ENCODE measurements around the gene CCM2. TPM values are rescaled to one million over a fixed set of nuclear protein-coding genes. Genes with fewer than 3 reads are reported as not detected.

The CCM2 gene
- total RNA-seq, 2 experiments from 2014 or later: 72.3 to 77.5 TPM

DNA sequence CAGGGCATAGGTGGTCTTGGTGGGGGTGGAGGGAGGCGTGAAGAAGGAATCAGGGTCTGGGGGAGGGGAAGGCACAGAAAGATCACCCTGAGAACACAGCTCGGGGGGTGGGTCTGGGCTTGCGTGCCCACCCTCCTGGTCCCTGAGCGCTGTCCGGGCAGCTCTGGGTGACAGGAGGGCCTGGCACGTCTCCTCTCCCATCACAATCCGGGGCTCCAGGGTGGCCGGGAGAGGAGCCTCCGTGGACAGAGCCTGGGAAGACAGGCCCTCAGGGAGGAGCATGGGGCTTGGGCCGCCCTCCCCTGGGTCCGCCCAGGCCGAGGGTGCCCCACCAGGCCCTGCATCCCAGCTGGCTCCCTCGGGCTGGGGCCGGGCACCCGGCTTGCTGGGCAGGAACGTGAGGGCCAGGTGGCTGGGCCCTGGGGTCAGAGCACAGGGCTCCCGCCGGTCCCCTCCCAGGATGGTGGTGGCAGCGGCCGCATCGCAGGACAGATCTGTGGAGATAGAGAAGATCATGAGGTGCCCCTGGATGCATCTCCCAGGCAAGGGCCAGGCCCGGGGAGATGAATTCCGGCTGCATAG is 85.7 kb downstream of the CCM2 start:
- Mint-ChIP-seq H3K4me3 (no peak overlapping the region), H3K27ac (no peak overlapping the region), H3K4me1 (ENCODE audit: low read depth) (peaks cover 8% of the 10 kb centered on the region), H3K9me3 (no peaks in the 10 kb centered on the region), H3K27me3 (peaks cover 5% of the 10 kb centered on the region), H3K36me3 (ENCODE audit: low read depth) (no peaks in the 10 kb centered on the region)
- TF ChIP-seq, protein P1, sequence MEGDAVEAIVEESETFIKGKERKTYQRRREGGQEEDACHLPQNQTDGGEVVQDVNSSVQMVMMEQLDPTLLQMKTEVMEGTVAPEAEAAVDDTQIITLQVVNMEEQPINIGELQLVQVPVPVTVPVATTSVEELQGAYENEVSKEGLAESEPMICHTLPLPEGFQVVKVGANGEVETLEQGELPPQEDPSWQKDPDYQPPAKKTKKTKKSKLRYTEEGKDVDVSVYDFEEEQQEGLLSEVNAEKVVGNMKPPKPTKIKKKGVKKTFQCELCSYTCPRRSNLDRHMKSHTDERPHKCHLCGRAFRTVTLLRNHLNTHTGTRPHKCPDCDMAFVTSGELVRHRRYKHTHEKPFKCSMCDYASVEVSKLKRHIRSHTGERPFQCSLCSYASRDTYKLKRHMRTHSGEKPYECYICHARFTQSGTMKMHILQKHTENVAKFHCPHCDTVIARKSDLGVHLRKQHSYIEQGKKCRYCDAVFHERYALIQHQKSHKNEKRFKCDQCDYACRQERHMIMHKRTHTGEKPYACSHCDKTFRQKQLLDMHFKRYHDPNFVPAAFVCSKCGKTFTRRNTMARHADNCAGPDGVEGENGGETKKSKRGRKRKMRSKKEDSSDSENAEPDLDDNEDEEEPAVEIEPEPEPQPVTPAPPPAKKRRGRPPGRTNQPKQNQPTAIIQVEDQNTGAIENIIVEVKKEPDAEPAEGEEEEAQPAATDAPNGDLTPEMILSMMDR (IDR thresholded peaks at IDR 0.05): no peak
- ATAC-seq (no peak), DNase-seq (no peak)
- intact Hi-C loops (cut with micrococcal nuclease): no loop called here
- POLR2A ChIA-PET: interaction anchor here (1.2 kb wide), 2 partner anchors 14 to 59 kb away, joined by 3 read pairs; no protein-coding TSS in a partner anchor
- CTCF ChIA-PET: interaction anchor here (1.0 to 1.2 kb wide), 2 partner anchors 50 to 71 kb away, joined by 3 to 4 read pairs; no protein-coding TSS in a partner anchor

DNA sequence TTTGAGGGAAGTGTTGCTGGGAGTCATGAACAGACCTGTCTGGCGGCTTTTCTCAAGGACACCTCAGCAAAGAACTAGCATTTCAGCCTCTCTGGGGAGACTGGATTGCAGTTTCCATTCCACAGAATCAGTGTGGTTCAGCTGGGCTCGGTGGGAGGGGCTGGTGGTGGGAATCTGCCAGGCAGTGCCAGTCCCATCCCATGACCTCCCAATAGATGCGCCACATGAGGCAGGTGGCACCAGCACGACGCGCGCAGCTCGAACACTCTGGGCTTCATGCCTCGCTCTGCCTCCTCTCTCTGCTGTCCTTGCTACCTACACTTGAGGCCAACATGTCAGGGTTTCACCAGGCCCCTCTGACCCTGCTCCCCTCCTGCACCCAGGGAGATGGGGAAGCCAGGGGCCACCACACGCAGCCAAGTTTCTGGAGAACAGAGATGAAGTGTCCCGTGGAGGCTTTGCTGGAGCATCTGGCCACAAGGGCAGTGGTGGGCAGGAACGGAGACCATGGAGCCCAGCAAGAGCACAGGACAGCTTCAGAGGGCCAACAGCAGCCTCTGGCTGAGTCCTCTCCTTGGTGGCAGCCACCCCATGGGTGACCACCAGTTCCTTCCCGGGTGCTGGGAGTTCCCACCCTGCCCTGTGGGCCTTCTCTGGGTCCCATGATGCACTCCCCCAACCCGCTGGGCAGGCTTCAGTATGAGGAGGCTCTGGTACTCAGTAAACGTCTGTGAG is 86.5 kb downstream of the CCM2 start:
- Mint-ChIP-seq H3K4me1 (ENCODE audit: low read depth) (peaks cover 8% of the 10 kb centered on the region), H3K27ac (no peak overlapping the region), H3K9me3 (no peaks in the 10 kb centered on the region), H3K4me3 (no peak overlapping the region), H3K27me3 (peaks cover 5% of the 10 kb centered on the region), H3K36me3 (ENCODE audit: low read depth) (no peaks in the 10 kb centered on the region)
- DNase-seq (no peak), ATAC-seq (no peak)
- CTCF ChIA-PET: interaction anchor here (1.0 kb wide), 2 partner anchors 14 to 67 kb away, joined by 3 read pairs; no protein-coding TSS in a partner anchor
- intact Hi-C loops (cut with micrococcal nuclease): no loop called here
- POLR2A ChIA-PET: interaction anchor here (0.6 to 1.5 kb wide), 4 partner anchors 60 to 282 kb away, joined by 3 to 6 read pairs (median 4); partner anchors contain the start of gene MYO1G
- TF ChIP-seq, protein P1 (IDR thresholded peaks at IDR 0.05): no peak

DNA sequence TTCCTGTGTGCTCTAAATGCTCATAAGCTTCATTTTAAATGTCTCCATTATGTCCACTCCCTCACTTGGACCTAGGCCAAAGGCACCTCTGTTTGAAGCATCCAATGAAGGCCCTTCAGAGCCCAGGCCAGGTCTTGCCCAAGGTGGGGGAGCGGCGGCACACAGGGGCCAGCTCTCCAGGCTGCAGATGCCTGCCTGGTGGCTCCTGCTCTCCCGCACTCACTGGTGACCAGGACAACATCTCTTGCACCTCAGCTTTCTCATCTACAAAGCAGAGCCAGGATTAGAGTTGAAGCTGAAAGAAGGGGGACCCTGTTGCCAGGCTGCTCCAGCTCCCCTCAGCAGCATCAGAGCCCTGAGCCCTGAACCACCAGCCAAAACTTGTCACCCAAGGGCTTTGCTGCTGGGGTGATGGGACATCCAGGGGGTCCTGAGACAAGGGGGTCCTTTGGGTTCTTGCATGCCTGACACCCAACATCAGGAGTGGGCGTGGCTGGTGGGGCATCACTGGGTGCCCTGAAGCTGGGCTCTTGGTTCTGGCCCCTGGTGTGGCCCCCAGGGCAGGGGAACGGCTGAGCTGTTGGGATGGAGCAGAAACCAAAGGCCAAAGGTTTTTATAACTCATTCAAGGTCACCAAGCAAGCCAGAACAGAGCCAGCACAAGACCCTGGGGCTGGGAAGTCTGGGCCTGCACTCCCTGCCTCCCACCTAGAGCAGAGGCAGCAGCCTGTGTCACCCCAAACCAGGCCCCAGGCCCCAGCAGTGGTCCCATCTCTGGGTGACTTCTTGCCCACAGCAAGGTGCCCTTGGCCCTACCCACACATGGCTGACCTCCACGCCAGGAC is 87.5 kb downstream of the CCM2 start:
- Mint-ChIP-seq H3K9me3 (no peaks in the 10 kb centered on the region), H3K36me3 (ENCODE audit: low read depth) (no peaks in the 10 kb centered on the region), H3K4me1 (ENCODE audit: low read depth) (peaks cover 8% of the 10 kb centered on the region), H3K4me3 (peak overlapping the region; percentile 51), H3K27ac (no peak overlapping the region), H3K27me3 (peaks cover 5% of the 10 kb centered on the region)
- intact Hi-C loops (cut with micrococcal nuclease): no loop called here
- ATAC-seq (no peak), DNase-seq (no peak)
- CTCF ChIA-PET: interaction anchor here (1.0 kb wide), 2 partner anchors 15 to 66 kb away, joined by 3 read pairs; no protein-coding TSS in a partner anchor
- TF ChIP-seq, protein P1 (IDR thresholded peaks at IDR 0.05): no peak
- POLR2A ChIA-PET: interaction anchor here (0.6 to 1.5 kb wide), 3 partner anchors 104 to 283 kb away, joined by 3 to 6 read pairs (median 4); partner anchors contain the start of gene MYO1G

DNA sequence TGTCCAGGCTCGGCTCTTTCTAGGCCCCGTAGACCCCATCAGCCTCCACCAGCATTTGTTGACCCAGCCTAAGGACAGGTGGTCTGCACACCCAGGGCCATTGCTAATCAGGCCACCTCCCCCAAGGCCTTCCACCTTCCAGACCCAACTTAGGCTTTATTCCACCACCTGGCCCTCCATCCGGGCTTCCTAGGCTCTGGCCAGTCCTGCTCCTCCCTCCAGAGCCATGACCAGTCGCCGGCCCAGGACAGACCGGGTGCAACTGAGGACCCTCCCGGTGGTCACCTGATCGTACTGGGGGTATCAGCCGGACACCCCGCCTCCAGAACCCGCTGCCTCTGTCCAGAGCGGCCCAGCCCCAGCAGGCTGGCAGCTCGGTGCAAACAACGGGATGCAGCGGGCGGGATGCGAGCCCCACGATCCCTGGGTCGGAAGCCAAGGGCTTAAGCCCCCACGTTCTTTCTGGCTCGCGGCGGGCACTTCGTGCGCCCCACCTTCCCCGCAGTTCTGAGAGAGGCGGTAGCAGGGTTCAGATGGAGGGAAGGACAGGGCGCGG is 88.2 kb downstream of the CCM2 start:
- H3K4me1 Mint-ChIP-seq (ENCODE audit: low read depth): peaks cover 8% of the 10 kb centered on the region
- peaks cover 5% of the 10 kb centered on the region for H3K27me3 Mint-ChIP-seq
- peak overlapping the region; percentile 51 for H3K4me3 Mint-ChIP-seq
- ChIA-PET CTCF (interaction anchor here (0.9 kb wide), 1 partner anchor 115 kb away, joined by 5 read pairs; no protein-coding TSS in a partner anchor), POLR2A (interaction anchor here (1.5 kb wide), 1 partner anchor 109 kb away, joined by 6 read pairs; the partner anchor contains the start of gene MYO1G)
- ATAC-seq (no peak), DNase-seq (no peak)
- no peaks in the 10 kb centered on the region for H3K36me3 Mint-ChIP-seq (ENCODE audit: low read depth)
- no peaks in the 10 kb centered on the region for H3K9me3 Mint-ChIP-seq
- intact Hi-C loops (cut with micrococcal nuclease): no loop called here
- H3K27ac Mint-ChIP-seq: no peak overlapping the region
- TF ChIP-seq, protein P1 (IDR thresholded peaks at IDR 0.05): no peak

Data from activated CD8-positive, alpha-beta T cell treated with anti-CD3 and anti-CD28 coated beads for 36 hours (primary cell).